PC-3 (cell line): ENCODE results near the gene TMEM63B. TPM values are rescaled to one million over a fixed set of nuclear protein-coding genes. Genes with fewer than 3 reads are reported as not detected.

Experiments
- ATAC-seq: fragments of 200-7000 bp; cut with Tn5 transposase; 2 replicates; pipeline ENCODE4 v1.9.1; 2020; ENCODE audit warnings: mild to moderate bottlenecking, moderate library complexity
- BruUV-seq: library from RNA; stranded (reverse); fragments of 400-500 nt; replicated peaks from 2 replicates; lab custom pipeline; 2021; lab: Mats Ljungman, UMichigan
- CTCF ChIA-PET: fragments of 300-600 bp; sonication (Branson Sonifier 250); formaldehyde crosslinking; loops from one replicate; lab custom pipeline; 2022; ENCODE audit warnings: antibody characterized with exemption; lab: Charles Lee
- POLR2A ChIA-PET: fragments of 300-600 bp; sonication (Branson Sonifier 250); formaldehyde crosslinking; loops from one replicate; lab custom pipeline; 2022; ENCODE audit warnings: antibody characterized with exemption; ENCODE audit not compliant: unreplicated experiment; lab: Charles Lee
- DNase-seq: peaks from one replicate; pipeline ENCODE4 v3.0.0-alpha.2; 2015
- H2AFZ ChIP-seq: fragments of 300-600 bp; sonication (generic); 2 replicates; pipeline ENCODE4 v1.6.0; 2016; ENCODE audit warnings: antibody characterized with exemption, low read length
- H3F3A ChIP-seq: fragments of 300-600 bp; sonication (generic); one replicate; pipeline ENCODE4 v1.6.0; 2017; ENCODE audit warnings: antibody characterized with exemption, low read length, control low read depth, mild to moderate bottlenecking; ENCODE audit not compliant: unreplicated experiment
- H3K27ac ChIP-seq: fragments of 300-600 bp; sonication (generic); 2 replicates; pipeline ENCODE4 v1.5.1; 2016; ENCODE audit warnings: mild to moderate bottlenecking, low read length
- H3K27me3 ChIP-seq: fragments of 300-600 bp; sonication (generic); 2 replicates; pipeline ENCODE4 v1.6.1; 2016; ENCODE audit warnings: low read length, mixed read lengths
- H3K36me3 ChIP-seq: fragments of 300-600 bp; sonication (generic); 2 replicates; pipeline ENCODE4 v1.6.1; 2016; ENCODE audit warnings: low read depth, mixed run types, low read length, mixed read lengths
- H3K4me1 ChIP-seq: fragments of 300-600 bp; sonication (generic); 2 replicates; pipeline ENCODE4 v1.5.1; 2016; ENCODE audit warnings: low read length; ENCODE audit not compliant: insufficient read depth
- H3K4me2 ChIP-seq: fragments of 300-600 bp; sonication (generic); 2 replicates; pipeline ENCODE4 v1.6.0; 2016; ENCODE audit warnings: low read length
- H3K4me3 ChIP-seq: fragments of 300-600 bp; sonication (generic); 2 replicates; pipeline ENCODE4 v1.5.1; 2016; ENCODE audit warnings: mild to moderate bottlenecking, low read length, mixed read lengths
- H3K79me2 ChIP-seq: fragments of 300-600 bp; sonication (generic); 2 replicates; pipeline ENCODE4 v1.6.1; 2017; ENCODE audit warnings: low read length, mixed read lengths
- H3K9ac ChIP-seq: fragments of 300-600 bp; sonication (generic); 2 replicates; pipeline ENCODE4 v1.6.0; 2016; ENCODE audit warnings: mild to moderate bottlenecking, low read length
- H3K9me2 ChIP-seq: fragments of 300-600 bp; sonication (generic); replicated peaks from 2 replicates; pipeline ENCODE4 v1.6.1; 2016; ENCODE audit warnings: mixed run types, low read length, mixed read lengths
- H3K9me3 ChIP-seq: fragments of 300-600 bp; sonication (generic); 2 replicates; pipeline ENCODE4 v1.6.1; 2016; ENCODE audit warnings: low read length, mixed read lengths
- H4K20me1 ChIP-seq: fragments of 300-600 bp; sonication (generic); 2 replicates; pipeline ENCODE4 v1.6.1; 2016; ENCODE audit warnings: low read length, mixed read lengths
- CTCF ChIP-seq: fragments of 300-600 bp; sonication (generic); conservative IDR thresholded peaks from 2 replicates; pipeline ENCODE4 v1.5.1; 2017; ENCODE audit warnings: antibody characterized with exemption, low read depth, mild to moderate bottlenecking, low read length
- EZH2 ChIP-seq: fragments of 300-600 bp; sonication (generic); IDR thresholded peaks from one replicate; pipeline ENCODE4 v1.6.1; 2017; ENCODE audit warnings: antibody characterized with exemption, mild to moderate bottlenecking, low read length; ENCODE audit not compliant: unreplicated experiment
- EZH2phosphoT487 ChIP-seq: fragments of 300-600 bp; sonication (generic); IDR thresholded peaks from 2 replicates; pipeline ENCODE4 v1.6.1; 2018; ENCODE audit warnings: mild to moderate bottlenecking, antibody characterized with exemption, low read length, borderline replicate concordance
- intact Hi-C: fragments of 100-400 bp; cut with micrococcal nuclease; formaldehyde crosslinking; loops from 2 replicates; pipeline ENCODE4 v1.9.0; 2023
- total RNA-seq: library from RNA; depleted of rRNA; stranded (reverse); fragments of >200 nt; gene quantifications from 2 replicates; pipeline ENCODE4 v1.2.3, GENCODE V29; 2014

Gene TMEM63B
- total RNA-seq, 1 experiment from 2014 or later: 23.6 TPM

- DNase-seq: peak; percentile 89
- no TSS peak for BruUV-seq
- Histone ChIP-seq H3K4me1 (no peaks in the 10 kb centered on the region), H3K4me3 (no peak overlapping the region), H3F3A (no peaks in the 10 kb centered on the region), H3K4me2 (peak overlapping the region; percentile 6), H3K9ac (no peak overlapping the region), H4K20me1 (no peaks in the 10 kb centered on the region), H3K27ac (no peak overlapping the region), H3K9me2 (no peaks in the 10 kb centered on the region), H3K27me3 (no peaks in the 10 kb centered on the region), H3K79me2 (no peaks in the 10 kb centered on the region), H3K36me3 (no peaks in the 10 kb centered on the region), H3K9me3 (no peaks in the 10 kb centered on the region), H2AFZ (0 out of 2 replicates have a peak overlapping the region, but pooled peaks have one; percentile 22)
- ATAC-seq: peak; percentile 99
- intact Hi-C loops: loop anchor here (1.0 to 2.0 kb wide), 3 partner anchors 61 to 166 kb away; partner anchors contain the start of gene SLC35B2
- ChIA-PET POLR2A (no interaction called here), CTCF (interaction anchor here (0.5 to 1.0 kb wide), 2 partner anchors 30 to 76 kb away, joined by 3 to 4 read pairs; no protein-coding TSS in a partner anchor)
- no peak for TF ChIP-seq EZH2phosphoT487
- TF ChIP-seq EZH2: no peak
- peak; percentile 97 for TF ChIP-seq CTCF
Observed at GRCh38 chr6:44172731-44173500, 45.6 kb downstream of the TMEM63B start.

GRCh38 chr6:44176130-44176761, 48.9 kb downstream of the TMEM63B start:
- no peak overlapping the region for H3K9ac ChIP-seq
- no peaks in the 10 kb centered on the region for H3K27me3 ChIP-seq
- no TSS peak for BruUV-seq
- H3K4me3 ChIP-seq: no peak overlapping the region
- ChIA-PET CTCF (no interaction called here), POLR2A (no interaction called here)
- TF ChIP-seq EZH2 (no peak), CTCF (no peak), EZH2phosphoT487 (no peak)
- no peaks in the 10 kb centered on the region for H3K79me2 ChIP-seq
- no peaks in the 10 kb centered on the region for H3K36me3 ChIP-seq
- no peak overlapping the region for H3K27ac ChIP-seq
- no peak for ATAC-seq
- no peaks in the 10 kb centered on the region for H3K9me2 ChIP-seq
- H3K9me3 ChIP-seq: no peaks in the 10 kb centered on the region
- intact Hi-C loops: no loop called here
- peaks cover 17% of the 10 kb centered on the region for H3K4me1 ChIP-seq
- no peak overlapping the region for H3K4me2 ChIP-seq
- no peaks in the 10 kb centered on the region for H4K20me1 ChIP-seq
- H3F3A ChIP-seq: no peaks in the 10 kb centered on the region
- no peak overlapping the region for H2AFZ ChIP-seq
- no peak for DNase-seq
